KG1 (cell line): Measurements from ENCODE around the gene CNDP1.
"Not testable (repeated sequence)": the region's sequence is repeated elsewhere in the genome, so short reads cannot be mapped to it uniquely, and the experiment has no call there.

Experiments
- DNase-seq: peaks from one replicate; lab custom pipeline; 2025; lab: John Stamatoyannopoulos, UW

Gene CNDP1

GRCh38 chr18:74546751-74547530 is 12.6 kb downstream of the CNDP1 start:
- DNase-seq, result no peak

- DNase-seq, result no peak
Observed at GRCh38 chr18:74547860-74548259, 13.6 kb downstream of the CNDP1 start.

- no peak for DNase-seq
Observed at GRCh38 chr18:74549591-74550104, 15.3 kb downstream of the CNDP1 start.

- DNase-seq, result no peak
Observed at GRCh38 chr18:74550886-74551285, 16.6 kb downstream of the CNDP1 start.

GRCh38 chr18:74551452-74551851 is 17.2 kb downstream of the CNDP1 start:
- no peak for DNase-seq

- DNase-seq, result peak; percentile 78
Observed at GRCh38 chr18:74551936-74552555, 17.7 kb downstream of the CNDP1 start.

- no peak for DNase-seq
Observed at GRCh38 chr18:74556126-74556525, 21.8 kb downstream of the CNDP1 start.

GRCh38 chr18:74558096-74558495 is 23.8 kb downstream of the CNDP1 start:
- no peak for DNase-seq

- no peak for DNase-seq
Observed at GRCh38 chr18:74562131-74562730, 27.9 kb downstream of the CNDP1 start.

GRCh38 chr18:74562775-74563174 is 28.5 kb downstream of the CNDP1 start:
- no peak for DNase-seq

- DNase-seq, result no peak
Observed at GRCh38 chr18:74563999-74564398, 29.7 kb downstream of the CNDP1 start.

- not testable (repeated sequence) for DNase-seq
Observed at GRCh38 chr18:74565164-74565563, 30.9 kb downstream of the CNDP1 start.

- DNase-seq, result not testable (repeated sequence)
Observed at GRCh38 chr18:74565993-74566392, 31.7 kb downstream of the CNDP1 start.

GRCh38 chr18:74567822-74568221 is 33.5 kb downstream of the CNDP1 start:
- no peak for DNase-seq

- no peak for DNase-seq
Observed at GRCh38 chr18:74569401-74569800, 35.1 kb downstream of the CNDP1 start.

GRCh38 chr18:74570266-74570665 is 36.0 kb downstream of the CNDP1 start:
- no peak for DNase-seq

- DNase-seq, result no peak
Observed at GRCh38 chr18:74571895-74572680, 37.8 kb downstream of the CNDP1 start.

GRCh38 chr18:74573053-74573452 is 38.8 kb downstream of the CNDP1 start:
- DNase-seq, result no peak

- DNase-seq, result no peak
Observed at GRCh38 chr18:74574916-74575315, 40.6 kb downstream of the CNDP1 start.

GRCh38 chr18:74577019-74577418 is 42.7 kb downstream of the CNDP1 start:
- DNase-seq, result no peak

- DNase-seq, result no peak
Observed at GRCh38 chr18:74579496-74580065, 45.3 kb downstream of the CNDP1 start.

GRCh38 chr18:74582642-74583041 is 48.3 kb downstream of the CNDP1 start:
- no peak for DNase-seq
